Islet precursor cell (in vitro differentiated cells): ENCODE measurements around the gene AGAP1.
"Not testable (repeated sequence)": the region's sequence is repeated elsewhere in the genome, so short reads cannot be mapped to it uniquely, and the experiment has no call there.

Experiments used
- DNase-seq: peaks from one replicate; pipeline ENCODE4 v3.0.0-alpha.2; 2018

The AGAP1 gene

GRCh38 chr2:236089271-236090026 lies 595.6 kb downstream of the AGAP1 start:
- DNase-seq: no peak

- DNase-seq: no peak
Measured at GRCh38 chr2:236090027-236090382, 596.2 kb downstream of the AGAP1 start.

GRCh38 chr2:236090826-236091225 lies 597.0 kb downstream of the AGAP1 start:
- not testable (repeated sequence) for DNase-seq

GRCh38 chr2:236092714-236093113 lies 598.9 kb downstream of the AGAP1 start:
- DNase-seq: no peak

GRCh38 chr2:236093134-236093533 lies 599.3 kb downstream of the AGAP1 start:
- no peak for DNase-seq

GRCh38 chr2:236095504-236095903 lies 601.7 kb downstream of the AGAP1 start:
- DNase-seq: no peak

- DNase-seq: no peak
Measured at GRCh38 chr2:236101311-236101950, 607.6 kb downstream of the AGAP1 start.

GRCh38 chr2:236102971-236103370 lies 609.1 kb downstream of the AGAP1 start:
- no peak for DNase-seq

GRCh38 chr2:236103981-236104380 lies 610.1 kb downstream of the AGAP1 start:
- DNase-seq: no peak

- DNase-seq: no peak
Measured at GRCh38 chr2:236105955-236106607, 612.2 kb downstream of the AGAP1 start.

GRCh38 chr2:236106761-236107160 lies 612.9 kb downstream of the AGAP1 start:
- no peak for DNase-seq

GRCh38 chr2:236107536-236107935 lies 613.7 kb downstream of the AGAP1 start:
- DNase-seq: no peak

GRCh38 chr2:236107942-236108625 lies 614.2 kb downstream of the AGAP1 start:
- peak; percentile 62 for DNase-seq

- no peak for DNase-seq
Measured at GRCh38 chr2:236109061-236109460, 615.2 kb downstream of the AGAP1 start.

GRCh38 chr2:236109473-236109872 lies 615.6 kb downstream of the AGAP1 start:
- no peak for DNase-seq

GRCh38 chr2:236112466-236112865 lies 618.6 kb downstream of the AGAP1 start:
- DNase-seq: no peak

GRCh38 chr2:236113425-236113824 lies 619.6 kb downstream of the AGAP1 start:
- no peak for DNase-seq

GRCh38 chr2:236113948-236114347 lies 620.1 kb downstream of the AGAP1 start:
- no peak for DNase-seq

- DNase-seq: no peak
Measured at GRCh38 chr2:236114959-236115358, 621.1 kb downstream of the AGAP1 start.

GRCh38 chr2:236117401-236117800 lies 623.6 kb downstream of the AGAP1 start:
- no peak for DNase-seq

- no peak for DNase-seq
Measured at GRCh38 chr2:236117861-236118269, 624.0 kb downstream of the AGAP1 start.

- no peak for DNase-seq
Measured at GRCh38 chr2:236119003-236119402, 625.2 kb downstream of the AGAP1 start.

- no peak for DNase-seq
Measured at GRCh38 chr2:236119476-236119875, 625.6 kb downstream of the AGAP1 start.
